ENCODE data around the gene REXO4.
"Not testable (repeated sequence)": the region's sequence is repeated elsewhere in the genome, so short reads cannot be mapped to it uniquely, and the experiment has no call there.

REXO4 gene

DNA sequence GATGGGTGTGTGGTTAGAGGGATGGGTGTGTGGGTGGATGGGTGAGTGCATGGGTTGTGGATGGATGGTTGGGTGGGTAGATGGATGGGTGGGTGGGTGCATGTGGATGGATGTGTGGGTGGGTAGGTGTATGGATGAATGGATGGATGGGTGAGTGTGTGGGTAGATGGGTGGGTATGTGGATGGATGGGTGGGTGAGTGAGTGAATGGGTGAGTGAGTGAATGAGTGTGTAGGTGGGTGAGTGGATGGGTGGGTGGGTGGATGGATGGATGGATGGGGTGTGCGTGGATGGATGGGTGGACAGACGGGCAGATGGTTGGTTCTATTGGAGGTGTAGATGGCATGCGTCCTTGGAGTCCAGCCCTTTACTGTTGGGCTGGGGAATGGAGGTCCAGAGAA lies 24.4 kb downstream of the REXO4 start:
- H3K9me3 ChIP-seq, result no peaks in the 10 kb centered on the region
- DNase-seq, result no peak
- peaks cover 5% of the 10 kb centered on the region; the same call in 1 of the 2 replicates for H3K27me3 ChIP-seq
- H3K4me1 ChIP-seq, result no peaks in the 10 kb centered on the region
- TF ChIP-seq, protein P1, sequence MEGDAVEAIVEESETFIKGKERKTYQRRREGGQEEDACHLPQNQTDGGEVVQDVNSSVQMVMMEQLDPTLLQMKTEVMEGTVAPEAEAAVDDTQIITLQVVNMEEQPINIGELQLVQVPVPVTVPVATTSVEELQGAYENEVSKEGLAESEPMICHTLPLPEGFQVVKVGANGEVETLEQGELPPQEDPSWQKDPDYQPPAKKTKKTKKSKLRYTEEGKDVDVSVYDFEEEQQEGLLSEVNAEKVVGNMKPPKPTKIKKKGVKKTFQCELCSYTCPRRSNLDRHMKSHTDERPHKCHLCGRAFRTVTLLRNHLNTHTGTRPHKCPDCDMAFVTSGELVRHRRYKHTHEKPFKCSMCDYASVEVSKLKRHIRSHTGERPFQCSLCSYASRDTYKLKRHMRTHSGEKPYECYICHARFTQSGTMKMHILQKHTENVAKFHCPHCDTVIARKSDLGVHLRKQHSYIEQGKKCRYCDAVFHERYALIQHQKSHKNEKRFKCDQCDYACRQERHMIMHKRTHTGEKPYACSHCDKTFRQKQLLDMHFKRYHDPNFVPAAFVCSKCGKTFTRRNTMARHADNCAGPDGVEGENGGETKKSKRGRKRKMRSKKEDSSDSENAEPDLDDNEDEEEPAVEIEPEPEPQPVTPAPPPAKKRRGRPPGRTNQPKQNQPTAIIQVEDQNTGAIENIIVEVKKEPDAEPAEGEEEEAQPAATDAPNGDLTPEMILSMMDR (IDR thresholded peaks at IDR 0.05; ENCODE audit: low read depth, low read length), result no peak
- no peak overlapping the region for H3K4me3 ChIP-seq (ENCODE audit: low read depth, low read length)
- no peaks in the 10 kb centered on the region for H3K36me3 ChIP-seq

DNA sequence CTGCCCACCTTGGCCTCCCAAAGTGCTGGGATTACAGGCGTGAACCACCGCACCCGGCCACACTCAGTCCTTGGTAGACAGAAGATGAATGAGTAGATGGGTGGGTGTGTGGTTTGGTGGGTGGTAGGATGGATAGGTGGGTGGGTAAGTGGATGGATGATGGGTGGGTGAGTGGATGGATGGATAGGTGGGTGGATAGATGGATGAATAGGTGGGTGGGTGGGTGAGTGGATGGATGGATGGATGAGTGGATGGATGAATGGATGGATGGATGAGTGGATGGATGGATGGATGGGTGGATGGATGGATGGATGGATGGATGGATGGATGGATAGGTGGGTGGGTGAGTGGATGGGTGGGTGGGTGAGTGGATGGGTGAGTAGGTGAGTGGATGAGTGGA lies 25.5 kb downstream of the REXO4 start:
- H3K36me3 ChIP-seq; DNase-seq; H3K4me3 ChIP-seq (ENCODE audit: low read depth, low read length); H3K27me3 ChIP-seq; H3K9me3 ChIP-seq; H3K4me1 ChIP-seq: not testable (repeated sequence)

DNA sequence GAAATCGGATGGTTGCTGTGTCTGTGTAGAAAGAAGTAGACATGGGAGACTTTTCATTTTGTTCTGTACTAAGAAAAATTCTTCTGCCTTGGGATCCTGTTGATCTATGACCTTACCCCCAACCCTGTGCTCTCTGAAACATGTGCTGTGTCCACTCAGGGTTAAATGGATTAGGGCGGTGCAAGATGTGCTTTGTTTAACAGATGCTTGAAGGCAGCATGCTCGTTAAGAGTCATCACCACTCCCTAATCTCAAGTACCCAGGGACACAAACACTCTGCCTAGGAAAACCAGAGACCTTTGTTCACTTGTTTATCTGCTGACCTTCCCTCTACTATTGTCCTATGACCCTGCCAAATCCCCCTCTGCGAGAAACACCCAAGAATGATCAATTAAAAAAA lies 26.4 kb downstream of the REXO4 start:
- not testable (repeated sequence) for H3K4me3 ChIP-seq (ENCODE audit: low read depth, low read length); H3K9me3 ChIP-seq; H3K4me1 ChIP-seq; H3K27me3 ChIP-seq; H3K36me3 ChIP-seq; DNase-seq

DNA sequence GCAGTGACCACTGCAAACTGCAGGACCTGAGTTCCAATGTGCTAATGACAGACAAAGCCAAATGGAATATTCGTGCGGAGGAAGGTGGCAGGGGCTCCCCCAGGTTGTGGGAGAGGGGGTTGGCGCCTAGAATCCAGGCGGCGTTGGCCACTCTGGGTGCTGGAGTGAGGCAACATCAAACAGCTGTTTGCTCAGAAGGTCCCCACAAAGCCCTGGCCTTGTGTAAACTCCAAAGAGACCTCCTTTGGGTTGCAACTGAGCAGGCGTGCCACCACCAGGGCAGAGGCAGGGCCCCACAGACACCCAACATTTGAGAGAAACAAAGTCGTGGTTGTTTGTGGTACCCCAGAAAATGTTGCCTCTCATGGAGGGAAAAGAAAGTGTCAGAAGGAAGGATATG lies 27.1 kb downstream of the REXO4 start:
- Histone ChIP-seq H3K27me3 (peaks cover 5% of the 10 kb centered on the region; the same call in 1 of the 2 replicates), H3K4me3 (ENCODE audit: low read depth, low read length) (no peak overlapping the region), H3K4me1 (no peaks in the 10 kb centered on the region), H3K36me3 (no peaks in the 10 kb centered on the region), H3K9me3 (no peaks in the 10 kb centered on the region)
- DNase-seq, result no peak
- TF ChIP-seq, protein P1 (IDR thresholded peaks at IDR 0.05; ENCODE audit: low read depth, low read length), result no peak

DNA sequence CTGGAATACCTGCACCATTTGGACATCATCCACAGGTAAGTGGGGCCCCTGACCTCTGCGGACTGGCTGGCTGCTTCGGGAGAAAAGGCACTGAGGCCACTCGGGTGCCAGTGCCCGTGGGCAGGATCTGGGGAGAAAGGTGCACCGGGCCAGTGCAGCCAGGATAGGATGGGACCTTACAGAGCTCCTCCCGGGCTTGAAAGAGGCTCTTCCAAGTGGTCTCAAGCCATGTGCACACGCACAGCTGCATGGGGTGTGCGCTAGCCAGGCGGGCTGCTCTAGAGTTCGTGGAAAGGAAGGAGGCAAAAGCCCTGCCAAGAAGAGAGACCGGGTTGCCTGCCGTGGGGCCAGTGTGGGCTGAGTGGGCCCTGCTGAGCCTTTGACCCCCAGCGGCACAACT lies 28.2 kb downstream of the REXO4 start:
- Histone ChIP-seq H3K4me3 (ENCODE audit: low read depth, low read length) (no peak overlapping the region), H3K27me3 (no peaks in the 10 kb centered on the region; the same call in 1 of the 2 replicates), H3K36me3 (no peaks in the 10 kb centered on the region), H3K4me1 (no peaks in the 10 kb centered on the region), H3K9me3 (no peaks in the 10 kb centered on the region)
- DNase-seq, result no peak
- TF ChIP-seq, protein P1 (IDR thresholded peaks at IDR 0.05; ENCODE audit: low read depth, low read length), result no peak

DNA sequence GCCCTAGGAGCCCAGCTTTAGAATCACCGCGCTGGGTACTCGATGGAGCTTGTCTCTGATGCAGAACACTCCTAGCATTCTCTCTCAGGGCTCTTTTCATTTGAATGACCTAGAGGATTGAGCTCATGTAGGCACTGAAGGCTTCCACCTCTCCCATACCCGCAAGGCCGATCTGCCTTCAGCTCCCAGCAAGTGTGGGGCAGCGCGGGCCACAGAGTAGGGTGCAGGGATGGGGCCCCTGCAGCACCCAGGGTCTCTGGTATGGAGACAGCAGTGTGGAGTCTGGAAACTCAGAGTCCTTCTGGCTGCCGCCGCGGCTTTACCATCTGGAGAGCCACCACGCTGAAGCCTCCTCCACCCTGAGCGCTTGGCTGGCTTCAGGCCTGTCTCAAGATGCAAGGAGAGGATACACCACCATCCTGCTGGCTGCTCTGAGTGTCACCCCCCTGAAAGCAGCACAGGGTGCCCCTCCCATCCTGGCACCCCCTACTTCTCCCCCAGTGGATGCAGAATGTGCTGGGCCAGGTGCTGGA lies 28.7 kb downstream of the REXO4 start:
- TF ChIP-seq, protein P1 (IDR thresholded peaks at IDR 0.05; ENCODE audit: low read depth, low read length), result no peak
- no peak for DNase-seq
- no peaks in the 10 kb centered on the region for H3K4me1 ChIP-seq
- no peak overlapping the region for H3K4me3 ChIP-seq (ENCODE audit: low read depth, low read length)
- H3K27me3 ChIP-seq, result no peaks in the 10 kb centered on the region
- H3K36me3 ChIP-seq, result no peaks in the 10 kb centered on the region
- no peaks in the 10 kb centered on the region for H3K9me3 ChIP-seq

DNA sequence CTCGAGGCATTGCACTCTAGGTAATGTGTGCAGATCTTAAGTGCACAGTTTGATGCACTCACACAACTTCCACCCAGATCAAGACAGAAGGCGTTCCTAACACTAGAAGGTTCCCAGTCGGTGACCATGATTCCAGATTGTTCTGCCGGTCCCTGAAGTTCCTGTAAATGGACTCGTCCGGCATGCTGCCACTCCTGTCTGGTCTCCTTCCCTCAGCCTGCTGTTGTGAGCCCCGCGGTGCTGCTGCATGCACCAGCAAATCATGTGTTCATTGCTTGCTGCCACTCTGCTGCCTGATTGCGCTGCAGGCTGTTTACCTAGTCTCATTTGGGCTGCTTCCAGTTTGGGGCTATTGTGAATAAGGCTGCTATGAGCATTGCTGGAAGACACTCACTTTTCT lies 30.1 kb downstream of the REXO4 start:
- H3K4me3 ChIP-seq (ENCODE audit: low read depth, low read length), result no peak overlapping the region
- TF ChIP-seq, protein P1 (IDR thresholded peaks at IDR 0.05; ENCODE audit: low read depth, low read length), result no peak
- no peaks in the 10 kb centered on the region for H3K4me1 ChIP-seq
- H3K36me3 ChIP-seq, result no peaks in the 10 kb centered on the region
- no peaks in the 10 kb centered on the region for H3K9me3 ChIP-seq
- no peak for DNase-seq
- no peaks in the 10 kb centered on the region for H3K27me3 ChIP-seq
